Neural cell (in vitro differentiated cells): Measurements from ENCODE around the gene EFR3B. TPM values are rescaled to one million over a fixed set of nuclear protein-coding genes. Genes with fewer than 3 reads are reported as not detected.

Source experiments
- H2AFZ ChIP-seq: fragments of 200-600, 300-800 bp; sonication (generic), shearing (Covaris generic); 2 replicates; pipeline ENCODE4 v1.6.0; 2014; ENCODE audit warnings: low read depth, mild to moderate bottlenecking, antibody characterized with exemption, low read length, moderate library complexity
- H3F3A ChIP-seq: fragments of 200-600 bp; shearing (Covaris generic); 2 replicates; pipeline ENCODE4 v1.6.1; 2016; ENCODE audit warnings: mild to moderate bottlenecking, moderate library complexity, mixed read lengths, antibody characterized with exemption, low read length; ENCODE audit not compliant: insufficient read depth, poor library complexity, severe bottlenecking
- H3K27ac ChIP-seq: fragments of 200-600, 300-800 bp; sonication (generic), shearing (Covaris generic); 2 replicates; pipeline ENCODE4 v1.5.1; 2014; ENCODE audit warnings: mild to moderate bottlenecking, low read length, moderate library complexity
- H3K27me3 ChIP-seq: fragments of 300-800, 200-600 bp; sonication (generic), shearing (Covaris generic); 2 replicates; pipeline ENCODE4 v1.6.0; 2014; ENCODE audit warnings: mild to moderate bottlenecking, low read depth, low read length, moderate library complexity; ENCODE audit not compliant: insufficient read depth
- H3K36me3 ChIP-seq: fragments of 300-800, 200-600 bp; sonication (generic), shearing (Covaris generic); 2 replicates; pipeline ENCODE4 v1.5.1; 2014; ENCODE audit warnings: mild to moderate bottlenecking, antibody characterized with exemption, low read length, moderate library complexity; ENCODE audit not compliant: insufficient read depth
- H3K4me2 ChIP-seq: fragments of 300-800, 200-600 bp; sonication (generic), shearing (Covaris generic); 2 replicates; pipeline ENCODE4 v1.6.0; 2014; ENCODE audit warnings: mild to moderate bottlenecking, low read length
- H3K4me3 ChIP-seq: fragments of 300-800, 200-600 bp; sonication (generic), shearing (Covaris generic); 2 replicates; pipeline ENCODE4 v1.5.1; 2014; ENCODE audit warnings: mild to moderate bottlenecking, low read length, moderate library complexity
- H3K79me2 ChIP-seq: fragments of 200-600 bp; shearing (Covaris generic); replicated peaks from 2 replicates; pipeline ENCODE4 v1.6.0; 2014; ENCODE audit warnings: mild to moderate bottlenecking, low read length, moderate library complexity; ENCODE audit not compliant: insufficient read depth
- H3K9ac ChIP-seq: fragments of 300-800, 200-600 bp; sonication (generic), shearing (Covaris generic); 2 replicates; pipeline ENCODE4 v1.6.1; 2016; ENCODE audit warnings: mild to moderate bottlenecking, low read length, mixed read lengths
- H3K9me2 ChIP-seq: fragments of 200-600 bp; shearing (Covaris generic); 2 replicates; pipeline ENCODE4 v1.6.1; 2016; ENCODE audit warnings: mild to moderate bottlenecking, low read length, mixed read lengths; ENCODE audit not compliant: insufficient read depth
- H3K9me3 ChIP-seq: fragments of 200-600, 300-800 bp; sonication (generic), shearing (Covaris generic); 2 replicates; pipeline ENCODE4 v1.6.1; 2016; ENCODE audit warnings: mild to moderate bottlenecking, mixed run types, low read length, moderate library complexity, mixed read lengths
- H4K20me1 ChIP-seq: fragments of 200-600 bp; shearing (Covaris generic); 2 replicates; pipeline ENCODE4 v1.6.1; 2016; ENCODE audit warnings: mild to moderate bottlenecking, mixed run types; ENCODE audit not compliant: insufficient read depth
- EP300 ChIP-seq: fragments of 450-650 bp; conservative IDR thresholded peaks from 2 replicates; pipeline ENCODE4 v1.6.1; 2014; ENCODE audit warnings: antibody characterized with exemption, mild to moderate bottlenecking, moderate library complexity; ENCODE audit not compliant: poor library complexity, severe bottlenecking
- EZH2 ChIP-seq: fragments of 200-600, 300-800 bp; shearing (Covaris generic), sonication (generic); IDR thresholded peaks from 2 replicates; pipeline ENCODE4 v1.6.1; 2014; ENCODE audit warnings: antibody characterized with exemption, low read length, borderline replicate concordance, mild to moderate bottlenecking; ENCODE audit not compliant: insufficient read depth, poor library complexity, severe bottlenecking
- MXI1 ChIP-seq: fragments of 450-650 bp; conservative IDR thresholded peaks from 2 replicates; pipeline ENCODE4 v1.6.1; 2014; ENCODE audit warnings: antibody characterized with exemption, mild to moderate bottlenecking; ENCODE audit not compliant: poor library complexity, severe bottlenecking
- POLR2AphosphoS5 ChIP-seq: IDR thresholded peaks from 2 replicates; pipeline ENCODE4 v1.6.1; 2012
- RAD21 ChIP-seq: fragments of 450-650 bp; conservative IDR thresholded peaks from 2 replicates; pipeline ENCODE4 v1.6.1; 2014; ENCODE audit warnings: antibody characterized with exemption, mild to moderate bottlenecking, moderate library complexity
- REST ChIP-seq: IDR thresholded peaks from 2 replicates; pipeline ENCODE4 v1.6.1; 2012; ENCODE audit warnings: borderline replicate concordance
- SMC3 ChIP-seq: fragments of 450-650 bp; conservative IDR thresholded peaks from 2 replicates; pipeline ENCODE4 v1.6.1; 2014; ENCODE audit warnings: antibody characterized with exemption, mild to moderate bottlenecking, moderate library complexity; ENCODE audit not compliant: poor library complexity
- TAF1 ChIP-seq: IDR thresholded peaks from 2 replicates; pipeline ENCODE4 v1.6.1; 2012; ENCODE audit warnings: low read depth
- polyA plus RNA-seq: library from polyadenylated mRNA; depleted of rRNA; stranded (reverse); fragments of >200 nt; gene quantifications from 2 replicates; pipeline ENCODE4 v1.2.3, GENCODE V29; 2014
- TF ChIP-seq, protein P1 (sequence below): fragments of 450-650 bp; IDR thresholded peaks from 2 replicates; pipeline ENCODE4 v1.5.1; 2014; ENCODE audit warnings: antibody characterized with exemption, mild to moderate bottlenecking, moderate library complexity; ENCODE audit not compliant: poor library complexity, severe bottlenecking

EFR3B gene
- polyA plus RNA-seq, 1 donor from 2014 or later, result 29.3 TPM

DNA sequence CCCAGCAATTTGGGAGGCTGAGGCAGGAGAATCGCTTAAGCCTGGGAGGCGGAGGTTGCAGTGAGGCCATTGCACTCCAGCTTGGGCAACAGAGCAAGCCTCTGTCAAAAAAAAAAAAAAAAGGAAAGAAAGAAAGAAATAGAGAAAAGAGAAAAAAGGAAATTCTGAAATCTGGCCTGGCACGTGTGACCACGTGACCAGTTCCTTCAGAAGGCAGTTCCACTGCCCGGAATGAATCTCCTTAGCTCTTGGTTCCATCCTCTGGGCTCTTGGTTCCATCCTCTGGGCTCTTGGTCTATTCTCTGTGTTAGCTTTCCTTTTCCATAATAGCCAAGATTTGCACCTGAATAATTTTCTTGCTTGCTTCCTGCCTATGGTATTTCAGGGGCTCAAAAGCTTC lies 131.8 kb downstream of the EFR3B start:
- H2AFZ ChIP-seq, result no peak overlapping the region

DNA sequence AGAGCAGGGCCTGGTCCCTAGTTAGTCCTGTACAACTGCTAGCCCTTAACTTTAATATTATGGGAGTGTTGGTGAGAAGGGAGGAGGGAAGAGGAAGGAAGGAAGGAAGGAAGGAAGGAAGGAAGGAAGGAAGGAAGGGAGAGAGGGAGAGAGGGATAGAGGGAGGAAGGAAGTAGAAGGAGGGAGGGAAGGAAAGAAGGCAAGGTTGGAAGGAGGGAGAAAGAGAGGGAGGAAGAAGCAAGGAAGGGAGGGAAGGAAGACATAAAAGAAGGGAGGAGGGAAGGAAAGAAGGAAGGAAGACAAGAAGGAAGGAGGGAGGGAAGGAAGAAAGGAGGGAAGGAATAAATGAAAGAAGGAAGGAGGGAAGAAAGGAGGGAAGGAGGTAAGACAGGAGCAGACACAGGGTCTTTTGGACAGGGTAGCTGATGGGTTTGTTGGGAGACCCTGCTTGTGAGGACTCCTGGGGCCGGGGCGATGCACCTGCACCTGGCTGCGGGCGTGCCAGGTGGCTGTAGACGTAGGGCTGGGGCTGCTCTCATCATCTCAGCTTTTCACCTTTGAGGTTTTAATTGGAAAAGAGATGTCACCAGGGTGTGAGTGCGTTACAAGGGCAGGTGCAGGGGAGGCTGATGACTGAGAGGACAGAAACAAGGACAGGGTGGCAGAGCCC lies 132.5 kb downstream of the EFR3B start:
- H4K20me1 ChIP-seq, result no peaks in the 10 kb centered on the region
- H3K9ac ChIP-seq, result no peak overlapping the region
- no peak overlapping the region for H2AFZ ChIP-seq
- peaks cover 9% of the 10 kb centered on the region for H3K27me3 ChIP-seq
- TF ChIP-seq REST, result no peak
- no peak for TF ChIP-seq SMC3
- TF ChIP-seq POLR2AphosphoS5, result no peak
- TF ChIP-seq EZH2, result no peak
- TF ChIP-seq TAF1, result no peak
- TF ChIP-seq MXI1, result no peak
- TF ChIP-seq, protein P1, sequence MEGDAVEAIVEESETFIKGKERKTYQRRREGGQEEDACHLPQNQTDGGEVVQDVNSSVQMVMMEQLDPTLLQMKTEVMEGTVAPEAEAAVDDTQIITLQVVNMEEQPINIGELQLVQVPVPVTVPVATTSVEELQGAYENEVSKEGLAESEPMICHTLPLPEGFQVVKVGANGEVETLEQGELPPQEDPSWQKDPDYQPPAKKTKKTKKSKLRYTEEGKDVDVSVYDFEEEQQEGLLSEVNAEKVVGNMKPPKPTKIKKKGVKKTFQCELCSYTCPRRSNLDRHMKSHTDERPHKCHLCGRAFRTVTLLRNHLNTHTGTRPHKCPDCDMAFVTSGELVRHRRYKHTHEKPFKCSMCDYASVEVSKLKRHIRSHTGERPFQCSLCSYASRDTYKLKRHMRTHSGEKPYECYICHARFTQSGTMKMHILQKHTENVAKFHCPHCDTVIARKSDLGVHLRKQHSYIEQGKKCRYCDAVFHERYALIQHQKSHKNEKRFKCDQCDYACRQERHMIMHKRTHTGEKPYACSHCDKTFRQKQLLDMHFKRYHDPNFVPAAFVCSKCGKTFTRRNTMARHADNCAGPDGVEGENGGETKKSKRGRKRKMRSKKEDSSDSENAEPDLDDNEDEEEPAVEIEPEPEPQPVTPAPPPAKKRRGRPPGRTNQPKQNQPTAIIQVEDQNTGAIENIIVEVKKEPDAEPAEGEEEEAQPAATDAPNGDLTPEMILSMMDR, result no peak
- no peak for TF ChIP-seq EP300
- H3F3A ChIP-seq, result no peaks in the 10 kb centered on the region
- no peaks in the 10 kb centered on the region for H3K9me3 ChIP-seq
- H3K4me2 ChIP-seq, result no peak overlapping the region
- H3K79me2 ChIP-seq, result no peaks in the 10 kb centered on the region
- no peaks in the 10 kb centered on the region for H3K36me3 ChIP-seq
- no peaks in the 10 kb centered on the region for H3K9me2 ChIP-seq
- H3K4me3 ChIP-seq, result no peak overlapping the region
- H3K27ac ChIP-seq, result no peak overlapping the region

More for the DNA sequence above, 131.8 kb downstream of the EFR3B start:
- H3K9me3 ChIP-seq, result no peaks in the 10 kb centered on the region
- H3K4me3 ChIP-seq, result no peak overlapping the region
- H3K79me2 ChIP-seq, result no peaks in the 10 kb centered on the region
- no peak overlapping the region for H3K9ac ChIP-seq
- H3F3A ChIP-seq, result no peaks in the 10 kb centered on the region
- H3K9me2 ChIP-seq, result no peaks in the 10 kb centered on the region
- no peak overlapping the region for H3K4me2 ChIP-seq
- peaks cover 15% of the 10 kb centered on the region for H3K27me3 ChIP-seq
- TF ChIP-seq, protein P1, result no peak
- TF ChIP-seq RAD21, result no peak
- no peak for TF ChIP-seq TAF1
- TF ChIP-seq SMC3, result no peak
- TF ChIP-seq POLR2AphosphoS5, result no peak
- no peak for TF ChIP-seq EZH2
- no peak overlapping the region for H3K27ac ChIP-seq
- no peaks in the 10 kb centered on the region for H4K20me1 ChIP-seq
- H3K36me3 ChIP-seq, result no peaks in the 10 kb centered on the region
